ENCODE measurements around the gene DUSP15. TPM values are rescaled to one million over a fixed set of nuclear protein-coding genes. Genes with fewer than 3 reads are reported as not detected.

The DUSP15 gene
- polyA plus RNA-seq, 1 donor from 2014 or later, result 62.7 TPM

DNA sequence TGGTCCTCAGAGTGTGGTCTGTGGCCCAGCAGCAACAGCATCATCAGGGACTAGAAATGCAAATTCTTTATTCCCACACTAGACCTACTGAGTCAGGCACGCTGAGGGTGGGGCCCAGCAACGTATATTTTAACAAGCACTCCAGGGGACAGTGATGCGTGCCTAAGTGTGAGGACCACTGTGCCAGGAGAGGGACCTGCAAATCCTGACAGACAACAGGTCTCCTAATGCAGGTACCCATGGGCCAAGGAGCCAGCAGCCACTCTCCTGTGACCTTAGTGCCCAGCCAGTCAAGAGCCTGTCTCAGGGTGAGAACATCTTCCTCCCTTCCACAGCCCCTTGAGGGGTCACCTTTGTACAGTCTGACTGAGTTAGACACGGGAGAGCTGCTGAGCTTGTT, 59.1 kb downstream of the DUSP15 start:
- Histone ChIP-seq H3K4me2 (ENCODE audit: low read length) (no peak overlapping the region), H3K79me2 (replicated peaks; ENCODE audit: insufficient read depth, low read length) (no peaks in the 10 kb centered on the region), H2AFZ (ENCODE audit: low read depth, low read length) (no peak overlapping the region), H3K9me2 (ENCODE audit: insufficient read depth, low read length) (no peaks in the 10 kb centered on the region), H3K9ac (ENCODE audit: low read length) (no peak overlapping the region), H3K27ac (ENCODE audit: low read length) (no peak overlapping the region), H3K27me3 (ENCODE audit: insufficient read depth, low read depth, low read length) (no peaks in the 10 kb centered on the region), H3K9me3 (ENCODE audit: low read length) (no peaks in the 10 kb centered on the region), H3F3A (ENCODE audit: insufficient read depth, low read length, poor library complexity, severe bottlenecking) (no peaks in the 10 kb centered on the region), H3K4me3 (ENCODE audit: low read length) (no peak overlapping the region), H3K36me3 (ENCODE audit: insufficient read depth, low read length) (no peaks in the 10 kb centered on the region), H4K20me1 (ENCODE audit: insufficient read depth) (no peaks in the 10 kb centered on the region)
- TF ChIP-seq, protein P1, sequence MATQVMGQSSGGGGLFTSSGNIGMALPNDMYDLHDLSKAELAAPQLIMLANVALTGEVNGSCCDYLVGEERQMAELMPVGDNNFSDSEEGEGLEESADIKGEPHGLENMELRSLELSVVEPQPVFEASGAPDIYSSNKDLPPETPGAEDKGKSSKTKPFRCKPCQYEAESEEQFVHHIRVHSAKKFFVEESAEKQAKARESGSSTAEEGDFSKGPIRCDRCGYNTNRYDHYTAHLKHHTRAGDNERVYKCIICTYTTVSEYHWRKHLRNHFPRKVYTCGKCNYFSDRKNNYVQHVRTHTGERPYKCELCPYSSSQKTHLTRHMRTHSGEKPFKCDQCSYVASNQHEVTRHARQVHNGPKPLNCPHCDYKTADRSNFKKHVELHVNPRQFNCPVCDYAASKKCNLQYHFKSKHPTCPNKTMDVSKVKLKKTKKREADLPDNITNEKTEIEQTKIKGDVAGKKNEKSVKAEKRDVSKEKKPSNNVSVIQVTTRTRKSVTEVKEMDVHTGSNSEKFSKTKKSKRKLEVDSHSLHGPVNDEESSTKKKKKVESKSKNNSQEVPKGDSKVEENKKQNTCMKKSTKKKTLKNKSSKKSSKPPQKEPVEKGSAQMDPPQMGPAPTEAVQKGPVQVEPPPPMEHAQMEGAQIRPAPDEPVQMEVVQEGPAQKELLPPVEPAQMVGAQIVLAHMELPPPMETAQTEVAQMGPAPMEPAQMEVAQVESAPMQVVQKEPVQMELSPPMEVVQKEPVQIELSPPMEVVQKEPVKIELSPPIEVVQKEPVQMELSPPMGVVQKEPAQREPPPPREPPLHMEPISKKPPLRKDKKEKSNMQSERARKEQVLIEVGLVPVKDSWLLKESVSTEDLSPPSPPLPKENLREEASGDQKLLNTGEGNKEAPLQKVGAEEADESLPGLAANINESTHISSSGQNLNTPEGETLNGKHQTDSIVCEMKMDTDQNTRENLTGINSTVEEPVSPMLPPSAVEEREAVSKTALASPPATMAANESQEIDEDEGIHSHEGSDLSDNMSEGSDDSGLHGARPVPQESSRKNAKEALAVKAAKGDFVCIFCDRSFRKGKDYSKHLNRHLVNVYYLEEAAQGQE (IDR thresholded peaks at IDR 0.05; ENCODE audit: borderline replicate concordance), result no peak
- TF ChIP-seq RAD21 (conservative IDR thresholded peaks at IDR 0.05), result no peak
- no peak for TF ChIP-seq TAF1 (IDR thresholded peaks at IDR 0.05; ENCODE audit: low read depth)
- no peak for TF ChIP-seq SMC3 (conservative IDR thresholded peaks at IDR 0.05; ENCODE audit: poor library complexity)
- no peak for TF ChIP-seq EZH2 (IDR thresholded peaks at IDR 0.05; ENCODE audit: borderline replicate concordance, insufficient read depth, low read length, poor library complexity, severe bottlenecking)
- no peak for TF ChIP-seq EP300 (conservative IDR thresholded peaks at IDR 0.05; ENCODE audit: poor library complexity, severe bottlenecking)
- TF ChIP-seq MXI1 (conservative IDR thresholded peaks at IDR 0.05; ENCODE audit: poor library complexity, severe bottlenecking), result no peak
- TF ChIP-seq, protein P2, sequence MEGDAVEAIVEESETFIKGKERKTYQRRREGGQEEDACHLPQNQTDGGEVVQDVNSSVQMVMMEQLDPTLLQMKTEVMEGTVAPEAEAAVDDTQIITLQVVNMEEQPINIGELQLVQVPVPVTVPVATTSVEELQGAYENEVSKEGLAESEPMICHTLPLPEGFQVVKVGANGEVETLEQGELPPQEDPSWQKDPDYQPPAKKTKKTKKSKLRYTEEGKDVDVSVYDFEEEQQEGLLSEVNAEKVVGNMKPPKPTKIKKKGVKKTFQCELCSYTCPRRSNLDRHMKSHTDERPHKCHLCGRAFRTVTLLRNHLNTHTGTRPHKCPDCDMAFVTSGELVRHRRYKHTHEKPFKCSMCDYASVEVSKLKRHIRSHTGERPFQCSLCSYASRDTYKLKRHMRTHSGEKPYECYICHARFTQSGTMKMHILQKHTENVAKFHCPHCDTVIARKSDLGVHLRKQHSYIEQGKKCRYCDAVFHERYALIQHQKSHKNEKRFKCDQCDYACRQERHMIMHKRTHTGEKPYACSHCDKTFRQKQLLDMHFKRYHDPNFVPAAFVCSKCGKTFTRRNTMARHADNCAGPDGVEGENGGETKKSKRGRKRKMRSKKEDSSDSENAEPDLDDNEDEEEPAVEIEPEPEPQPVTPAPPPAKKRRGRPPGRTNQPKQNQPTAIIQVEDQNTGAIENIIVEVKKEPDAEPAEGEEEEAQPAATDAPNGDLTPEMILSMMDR (IDR thresholded peaks at IDR 0.05; ENCODE audit: poor library complexity, severe bottlenecking), result no peak
- TF ChIP-seq POLR2AphosphoS5 (IDR thresholded peaks at IDR 0.05), result no peak

Small RNAs within 50 kb of the gene (small RNA-seq; reads per million reads assigned to genes)
- 0.07 to 33.5 (median 3.6) reads per million in 3 experiments for gene RNU1-94P

Other genes starting within 250 kb of the DUSP15 start
- gene COX4I2, start 232.6 kb downstream of the DUSP15 start, polyA plus RNA-seq, result not detected in 2 replicates
- gene BCL2L1, start 147.7 kb downstream of the DUSP15 start, polyA plus RNA-seq, result 125 and 134 TPM in 2 replicates
- gene TPX2, start 131.2 kb downstream of the DUSP15 start, polyA plus RNA-seq, result 1.6 and 2.1 TPM in 2 replicates
- 0.22 TPM in 1 of 2 replicates, not detected in the other for gene MYLK2, start 51.2 kb downstream of the DUSP15 start, polyA plus RNA-seq
- gene FOXS1, start 24.9 kb downstream of the DUSP15 start, polyA plus RNA-seq, result not detected in 2 replicates
- 6.1 and 8.0 TPM in 2 replicates for gene TTLL9, start 107 bp upstream of the DUSP15 start, polyA plus RNA-seq
- gene PDRG1, start 81.5 kb upstream of the DUSP15 start, polyA plus RNA-seq, result 50.6 and 57.5 TPM in 2 replicates
- gene XKR7, start 97.6 kb upstream of the DUSP15 start, polyA plus RNA-seq, result 9.6 and 12.8 TPM in 2 replicates
- 1.5 and 3.0 TPM in 2 replicates for gene CCM2L, start 139.9 kb upstream of the DUSP15 start, polyA plus RNA-seq
- gene HCK, start 181.7 kb upstream of the DUSP15 start, polyA plus RNA-seq, result 0.58 TPM in 1 of 2 replicates, not detected in the other
- 17.8 and 18.3 TPM in 2 replicates for gene TM9SF4, start 239.2 kb upstream of the DUSP15 start, polyA plus RNA-seq